GM19467 (cell line): Measurements from ENCODE around the gene INPP5E.
"Not testable (repeated sequence)": the region's sequence is repeated elsewhere in the genome, so short reads cannot be mapped to it uniquely, and the experiment has no call there.

Experiments used
- ATAC-seq: cut with Tn5 transposase; IDR thresholded peaks from one replicate; pipeline ENCODE4 v1.9.1; 2021; ENCODE audit warnings: mild to moderate bottlenecking, moderate library complexity; ENCODE audit not compliant: unreplicated experiment

INPP5E gene

DNA sequence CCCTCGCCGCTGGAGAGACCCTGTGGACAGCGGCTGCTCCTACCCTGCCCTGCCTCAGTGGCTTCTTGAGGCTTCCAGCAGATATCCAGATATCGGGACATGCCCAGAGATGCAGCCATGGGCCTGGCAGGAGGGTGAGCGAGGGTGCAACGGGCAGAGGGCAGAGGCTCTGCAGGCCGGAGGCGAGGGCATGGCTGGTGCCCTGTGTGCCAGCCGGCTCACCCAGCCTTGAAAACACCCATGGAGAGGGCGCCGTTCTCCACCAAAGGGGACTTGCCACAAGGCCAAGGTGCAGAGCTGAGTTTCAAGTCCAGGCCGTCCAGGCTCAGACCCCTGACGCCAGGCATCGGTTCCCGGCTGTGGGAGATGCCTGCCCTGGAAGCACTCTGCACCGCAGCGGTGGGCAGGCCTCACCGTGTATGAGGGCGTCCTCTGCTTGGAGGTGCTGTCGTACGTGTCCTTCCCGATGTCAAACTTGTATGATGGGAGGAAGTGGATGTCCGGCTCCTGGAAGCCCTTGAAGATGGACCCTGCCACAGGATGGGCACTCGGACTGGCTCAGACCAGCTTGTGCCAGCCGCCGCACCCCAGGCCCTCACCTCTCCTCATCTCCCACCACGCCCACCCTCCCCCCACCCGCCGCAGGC is 8.9 kb downstream of the INPP5E start:
- no peak for ATAC-seq

DNA sequence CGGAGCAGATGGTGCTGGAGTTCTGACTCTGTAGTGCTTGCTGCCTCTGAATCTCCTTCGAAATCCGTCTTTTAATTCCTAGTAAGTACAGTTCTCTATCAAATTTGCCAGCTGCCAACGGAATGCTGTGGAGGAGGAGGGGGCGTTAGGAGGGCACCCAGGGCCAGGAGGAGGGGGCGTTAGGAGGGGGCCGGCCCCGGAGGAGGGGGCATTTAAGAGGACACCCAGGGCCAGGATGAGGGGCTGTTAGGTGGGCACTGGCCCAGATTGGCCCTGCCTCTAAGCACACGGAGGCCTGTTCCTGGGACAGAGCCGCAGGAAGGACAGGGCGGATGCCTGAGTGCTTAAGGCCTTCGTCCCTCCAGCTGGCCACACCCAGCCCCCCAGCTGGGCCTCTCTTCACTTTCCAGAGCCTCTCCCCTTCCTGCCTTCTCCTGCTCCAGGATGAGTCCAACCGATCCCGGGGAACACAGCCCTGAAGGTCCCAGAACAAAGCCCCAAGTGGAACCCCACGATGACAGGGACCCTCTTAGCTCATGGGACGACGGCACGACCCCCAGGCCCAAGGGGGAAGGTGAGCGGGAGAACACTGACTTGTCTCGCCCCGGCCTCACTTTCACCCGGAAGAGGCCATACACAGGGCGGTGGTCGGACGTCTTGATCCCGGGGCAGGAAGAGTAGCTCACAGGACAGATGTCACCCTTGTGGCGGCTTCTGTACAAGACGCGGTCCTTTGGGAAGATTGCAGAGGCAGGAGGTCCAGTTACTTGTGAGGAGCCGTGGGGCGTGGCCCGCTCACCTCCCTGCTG is 9.8 kb downstream of the INPP5E start:
- no peak for ATAC-seq

DNA sequence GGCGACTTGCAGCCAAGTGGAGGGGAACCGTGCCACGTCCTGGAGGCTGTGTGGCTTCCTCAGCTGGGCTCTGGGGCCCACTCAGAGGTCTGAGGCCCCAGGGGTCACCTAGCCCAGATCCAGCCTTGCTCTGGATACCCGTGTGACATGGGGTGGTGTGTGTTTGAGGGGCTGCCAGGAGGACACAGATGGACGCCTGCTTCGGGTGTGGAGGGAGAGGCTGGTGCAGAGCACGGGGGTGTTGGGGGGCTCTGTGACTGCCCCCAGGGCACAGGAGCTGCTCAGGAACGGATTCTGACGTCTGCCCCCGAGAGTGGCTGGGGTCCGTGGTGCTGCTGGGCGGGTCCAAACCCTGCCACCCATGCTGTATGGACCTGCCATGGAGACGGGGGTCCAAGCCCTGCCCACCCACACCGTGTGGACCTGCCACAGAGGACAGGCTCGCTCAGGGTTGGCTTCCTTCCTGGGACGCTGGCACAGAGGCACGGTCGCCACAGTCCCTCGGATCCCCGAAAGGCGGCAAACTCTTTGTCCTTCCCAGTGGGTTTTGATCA is 10.5 kb downstream of the INPP5E start:
- ATAC-seq = no peak

DNA sequence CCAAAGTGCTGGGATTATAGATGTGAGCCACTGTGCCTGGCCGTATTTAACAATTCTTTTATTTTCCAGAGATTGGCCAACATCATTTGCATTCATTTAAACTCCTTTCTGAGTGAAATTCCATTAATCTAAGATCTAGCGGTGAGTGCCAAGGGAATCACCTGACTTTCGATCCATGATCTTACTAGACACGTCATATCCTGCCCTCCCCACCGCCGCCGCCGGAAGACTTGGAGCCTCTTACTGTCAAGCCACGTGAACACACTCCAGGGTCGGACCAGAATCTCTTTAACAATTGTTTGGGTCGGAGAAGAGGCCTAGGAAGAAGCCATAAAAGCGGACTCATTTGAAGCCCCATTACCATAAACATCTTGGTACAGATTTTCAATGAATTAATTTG is 12.9 kb downstream of the INPP5E start:
- ATAC-seq = no peak

DNA sequence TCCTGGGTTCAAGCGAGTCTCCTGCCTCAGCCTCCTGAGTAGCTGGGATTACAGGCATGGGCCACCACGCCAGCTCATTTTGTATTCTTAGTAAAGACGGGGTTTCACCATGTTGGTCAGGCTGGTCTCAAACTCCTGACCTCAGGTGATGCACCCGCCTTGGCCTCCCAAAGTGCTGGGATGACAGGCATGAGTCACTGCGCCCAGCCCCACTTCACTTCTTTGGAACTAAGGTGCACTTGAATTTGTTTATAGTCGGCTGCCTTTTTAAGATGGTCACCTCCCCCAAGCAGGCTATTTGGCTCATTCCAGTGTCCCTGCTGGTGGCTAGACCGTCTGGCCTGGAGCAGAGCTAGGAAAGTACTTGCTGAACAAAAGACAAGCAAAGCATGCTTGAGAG is 14.3 kb downstream of the INPP5E start:
- not testable (repeated sequence) for ATAC-seq

DNA sequence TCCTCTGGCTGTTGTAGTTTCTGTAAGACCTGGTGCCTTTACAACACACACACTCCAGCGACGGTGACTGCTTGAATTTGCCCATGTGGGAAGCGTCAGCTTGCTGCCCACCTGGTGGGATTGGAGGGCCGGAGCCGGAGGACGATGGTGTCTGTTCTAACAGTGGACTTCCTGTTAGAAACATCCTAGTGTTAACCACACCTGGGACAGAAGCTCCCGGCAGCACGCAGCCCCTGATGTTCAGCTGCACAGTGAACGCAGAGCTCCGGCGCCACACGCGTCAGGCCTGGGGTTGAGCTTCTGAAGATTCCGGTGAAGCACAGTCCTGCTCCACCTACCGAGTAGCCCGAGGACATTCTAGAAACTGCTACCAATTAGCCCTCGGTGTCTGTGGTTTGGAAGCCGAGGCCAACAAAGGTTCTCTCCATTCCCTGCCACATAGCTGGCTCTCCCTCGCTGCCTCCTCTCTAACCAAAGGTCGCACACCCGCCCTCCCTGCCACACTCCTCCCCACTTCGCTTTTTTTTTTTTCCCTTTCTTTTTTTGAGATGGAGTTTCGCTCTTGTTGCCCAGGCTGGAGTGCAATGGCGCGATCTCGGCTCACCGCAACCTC is 14.8 kb downstream of the INPP5E start:
- ATAC-seq = no peak

DNA sequence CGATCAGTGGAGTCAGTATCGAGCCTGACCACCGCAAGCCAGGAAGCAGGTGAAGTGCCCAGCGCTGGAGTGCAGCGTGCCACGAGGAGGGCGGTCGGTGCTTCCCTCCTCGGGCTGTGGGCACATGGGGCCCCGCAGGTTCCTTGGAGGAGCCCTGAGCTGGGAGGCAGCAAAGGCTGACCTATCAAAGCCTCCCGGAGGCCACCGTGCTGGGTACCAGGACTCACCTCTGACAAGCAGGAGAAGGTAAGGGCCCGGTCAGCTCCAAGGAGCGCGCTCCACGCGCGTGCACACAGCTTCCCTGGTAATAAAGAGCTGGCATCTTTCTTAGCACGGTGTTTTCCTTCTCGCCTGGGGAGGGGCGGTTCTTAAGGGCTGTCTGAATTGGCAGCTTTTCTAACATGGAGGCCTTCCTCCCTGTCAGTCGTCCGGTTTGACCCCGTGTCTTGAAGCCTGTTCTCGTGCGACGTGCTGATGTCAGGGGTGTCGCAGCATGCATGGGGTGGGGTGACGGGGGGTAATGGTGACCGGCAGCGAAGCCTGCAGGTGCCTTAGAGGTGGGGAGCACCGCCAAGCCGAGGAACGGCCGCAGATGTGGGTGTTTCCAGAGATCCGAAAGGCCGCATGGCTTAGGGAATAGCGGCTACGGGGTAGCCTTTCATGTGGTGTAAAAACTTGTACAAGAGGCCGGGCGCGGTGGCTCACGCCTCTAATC is 16.1 kb downstream of the INPP5E start:
- ATAC-seq = no peak

DNA sequence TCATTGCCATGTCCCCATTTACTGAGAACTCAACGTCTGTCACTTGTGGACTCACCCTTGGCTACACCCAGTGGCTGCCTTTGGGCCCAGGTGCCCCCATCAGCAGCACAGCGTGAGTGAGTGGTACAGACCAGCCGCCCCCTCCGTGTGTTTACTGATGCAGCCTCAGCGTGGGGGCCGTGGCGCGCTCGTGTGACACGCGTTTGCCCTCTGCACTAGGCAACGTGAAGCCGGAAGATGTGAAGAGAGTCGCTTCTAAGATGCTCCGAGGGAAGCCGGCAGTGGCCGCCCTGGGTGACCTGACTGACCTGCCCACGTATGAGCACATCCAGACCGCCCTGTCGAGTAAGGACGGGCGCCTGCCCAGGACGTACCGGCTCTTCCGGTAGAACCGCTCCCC is 16.8 kb downstream of the INPP5E start:
- no peak for ATAC-seq

DNA sequence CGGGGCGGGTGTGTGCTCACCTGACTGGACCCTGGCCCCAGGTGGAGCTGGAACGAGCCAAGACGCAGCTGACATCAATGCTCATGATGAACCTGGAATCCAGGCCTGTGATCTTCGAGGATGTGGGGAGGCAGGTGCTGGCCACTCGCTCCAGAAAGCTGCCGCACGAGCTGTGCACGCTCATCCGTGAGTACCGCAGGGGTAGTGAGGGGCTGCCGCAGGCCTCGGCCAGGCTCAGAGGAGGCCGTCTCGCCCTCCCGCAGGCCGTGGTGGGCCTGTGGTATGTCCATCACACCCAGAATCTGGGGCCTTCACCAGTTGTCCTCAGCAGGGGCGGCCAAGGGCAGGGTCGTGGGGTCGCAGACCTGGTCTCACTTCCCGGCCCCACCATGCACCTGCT is 17.9 kb downstream of the INPP5E start:
- no peak for ATAC-seq

DNA sequence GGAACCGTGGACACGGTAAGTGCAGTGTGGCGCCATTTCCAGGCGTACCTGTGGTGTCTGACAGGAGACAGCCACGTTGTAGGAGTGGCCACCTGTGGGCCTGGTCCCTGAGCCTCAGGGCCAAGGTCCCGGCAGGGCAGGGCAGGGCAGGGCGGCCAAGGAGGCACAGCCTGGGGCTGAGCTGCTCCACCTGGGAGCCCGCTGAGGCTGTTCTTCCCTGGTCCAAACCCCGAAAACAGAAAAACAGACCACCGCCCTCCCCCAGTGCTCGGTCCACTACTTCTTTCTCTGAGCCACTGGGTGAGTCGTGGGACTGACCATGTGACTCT is 20.6 kb downstream of the INPP5E start:
- no peak for ATAC-seq

DNA sequence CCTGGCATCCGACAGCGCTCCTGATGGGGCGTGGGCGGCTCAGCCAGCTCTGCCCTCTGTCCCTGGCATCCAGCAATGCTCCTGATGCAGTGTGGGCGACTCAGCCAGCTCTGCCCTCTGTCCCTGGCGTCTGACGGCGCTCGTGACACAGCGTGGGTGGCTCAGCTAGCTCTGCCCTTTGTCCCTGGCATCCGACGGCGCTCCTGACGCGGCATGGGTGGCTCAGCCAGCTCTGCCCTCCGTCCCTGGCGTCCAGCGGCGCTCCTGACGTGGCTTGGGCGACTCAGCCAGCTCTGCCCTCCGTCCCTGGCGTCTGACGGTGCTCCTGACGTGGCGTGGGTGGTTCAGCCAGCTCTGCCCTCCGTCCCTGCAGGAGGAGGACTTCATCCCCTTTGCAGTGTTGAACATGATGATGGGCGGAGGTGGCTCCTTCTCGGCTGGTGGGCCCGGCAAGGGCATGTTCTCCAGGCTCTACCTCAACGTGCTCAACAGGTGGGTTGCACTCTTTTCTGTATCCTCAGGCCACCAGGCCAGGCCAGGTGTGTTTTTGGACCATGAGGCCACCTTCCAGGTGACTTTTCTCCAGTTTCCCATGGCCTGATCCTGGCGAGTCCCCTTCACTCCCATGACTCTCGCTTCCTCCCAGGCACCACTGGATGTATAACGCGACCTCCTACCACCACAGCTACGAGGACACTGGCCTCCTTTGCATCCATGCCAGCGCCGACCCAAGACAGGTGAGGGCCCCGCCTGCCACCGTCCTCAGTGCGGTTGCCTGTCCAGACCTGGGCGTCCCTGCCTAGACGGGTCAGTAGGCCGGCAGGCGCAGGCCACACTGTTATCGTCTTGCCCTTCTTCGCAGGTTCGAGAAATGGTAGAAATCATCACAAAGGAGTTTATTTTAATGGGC is 21.2 kb downstream of the INPP5E start:
- no peak for ATAC-seq

DNA sequence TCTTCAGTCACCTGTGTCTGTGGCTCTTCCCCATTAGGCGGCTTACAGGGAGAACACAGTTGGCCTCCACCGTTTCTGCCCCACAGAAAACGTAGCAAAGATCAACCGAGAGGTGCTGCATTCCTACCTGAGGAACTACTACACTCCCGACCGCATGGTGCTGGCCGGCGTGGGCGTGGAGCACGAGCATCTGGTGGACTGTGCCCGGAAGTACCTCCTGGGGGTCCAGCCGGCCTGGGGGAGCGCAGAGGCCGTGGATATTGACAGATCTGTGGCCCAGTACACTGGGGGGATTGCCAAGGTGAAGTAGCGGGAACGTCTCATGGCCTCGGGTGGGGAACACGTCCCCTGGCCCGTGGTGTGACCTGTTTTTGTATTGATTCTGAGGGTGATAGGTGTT is 22.7 kb downstream of the INPP5E start:
- ATAC-seq = no peak

DNA sequence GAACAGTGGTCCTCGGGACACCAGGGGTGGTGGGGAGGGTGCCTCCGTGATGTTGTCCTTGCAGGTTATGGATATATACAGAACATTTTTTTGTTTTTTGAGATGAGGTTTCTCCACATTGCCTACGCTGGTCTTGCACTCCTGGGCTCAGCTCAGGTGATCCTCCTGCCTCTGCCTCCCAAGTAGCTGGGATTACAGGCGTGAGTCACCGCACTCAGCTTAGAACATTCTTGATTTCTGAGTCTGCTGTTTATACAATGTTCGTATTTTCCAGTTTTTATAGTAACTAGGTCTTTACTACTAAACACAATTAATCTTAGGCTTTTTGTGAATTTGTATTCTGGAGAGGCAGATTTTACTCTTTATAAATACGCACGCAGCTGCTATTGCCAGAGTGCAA is 23.2 kb downstream of the INPP5E start:
- ATAC-seq = no peak

DNA sequence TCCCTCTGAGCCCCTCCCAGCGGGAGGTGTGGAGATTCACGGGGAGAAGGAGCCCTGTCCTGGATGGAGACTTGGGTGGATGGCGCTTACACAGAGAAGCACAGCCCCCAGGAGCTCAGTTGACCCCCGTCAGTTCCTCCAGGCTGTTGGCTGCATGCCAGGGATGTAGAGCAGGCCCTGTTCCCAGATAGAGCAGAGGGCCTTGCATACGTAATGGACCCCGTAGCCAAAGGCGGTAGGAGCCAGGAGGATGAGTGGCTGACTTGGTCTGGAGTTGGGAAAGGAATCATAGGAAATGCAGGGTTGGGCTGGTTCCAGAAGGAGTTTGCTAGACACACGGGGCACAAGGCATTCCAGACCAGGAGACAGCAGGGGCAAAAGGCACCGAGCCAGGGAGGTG is 26.7 kb downstream of the INPP5E start:
- no peak for ATAC-seq

DNA sequence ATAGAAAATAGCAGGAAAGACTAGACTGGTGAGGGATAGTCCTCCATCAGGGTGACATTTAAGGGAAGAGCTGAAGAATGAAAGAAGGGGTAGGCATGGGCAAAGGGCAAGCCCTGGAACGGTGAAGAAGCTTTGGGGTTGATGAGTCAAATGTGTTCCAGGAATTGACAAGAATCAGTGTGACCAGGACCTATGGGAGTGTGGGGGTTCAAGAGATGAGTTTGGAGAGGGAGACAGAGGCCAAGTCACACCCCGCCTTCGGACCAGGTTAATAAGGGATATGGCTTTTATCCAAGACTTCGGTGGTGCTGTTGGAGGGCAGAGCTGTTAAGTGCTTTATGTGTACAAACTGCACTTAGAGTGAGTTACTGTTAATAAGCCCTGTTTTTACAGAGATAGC is 28.3 kb downstream of the INPP5E start:
- no peak for ATAC-seq

DNA sequence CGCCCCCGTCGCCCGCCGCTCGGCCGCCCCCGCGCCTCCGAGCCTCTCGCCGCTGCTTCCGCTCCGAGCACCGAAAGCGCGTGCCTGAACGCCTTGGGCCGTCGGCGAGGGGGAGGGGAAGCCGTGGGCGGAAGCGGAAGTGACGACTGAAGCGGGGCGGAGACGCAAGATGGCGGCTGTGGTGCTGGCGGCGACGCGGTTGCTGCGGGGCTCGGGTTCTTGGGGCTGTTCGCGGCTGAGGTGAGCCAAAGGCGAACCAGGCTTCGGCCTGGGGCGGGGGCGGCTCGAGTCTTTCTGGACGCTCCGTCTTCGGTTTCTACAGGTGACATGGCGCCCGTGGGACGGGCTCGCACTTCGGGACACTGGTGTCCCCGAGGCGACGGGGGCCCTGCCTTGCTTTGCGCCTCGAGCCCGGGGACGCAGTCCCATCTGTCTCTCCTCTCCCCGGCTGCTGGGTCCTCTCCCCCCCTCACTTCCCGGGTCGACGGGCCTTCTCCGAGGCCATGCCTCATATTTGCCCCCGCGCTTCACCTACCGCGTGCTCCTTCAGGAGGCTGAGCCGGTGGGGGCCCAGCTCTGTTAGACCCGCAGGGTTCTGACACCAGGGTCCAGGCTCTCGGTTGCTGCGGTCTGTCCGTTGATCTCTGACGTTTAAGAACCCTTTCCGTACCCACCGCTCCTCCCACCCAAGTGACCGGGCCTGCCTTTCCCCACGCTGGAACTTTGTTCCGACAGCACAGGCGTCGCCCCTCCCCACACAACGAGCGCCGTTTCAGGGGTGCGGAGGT is 29.0 kb downstream of the INPP5E start, which contains the start of the genes ENTR1 and PMPCA:
Gene ENTR1, minus strand, starts transcription at position 115 of the 788 bp plus-strand sequence. CDS start 217 bp downstream, outside the sequence.
Gene PMPCA, plus strand, starts transcription at position 159 of the 788 bp plus-strand sequence. Its CDS starts 11 bp downstream, at position 170.
- ATAC-seq = peak; percentile 63

DNA sequence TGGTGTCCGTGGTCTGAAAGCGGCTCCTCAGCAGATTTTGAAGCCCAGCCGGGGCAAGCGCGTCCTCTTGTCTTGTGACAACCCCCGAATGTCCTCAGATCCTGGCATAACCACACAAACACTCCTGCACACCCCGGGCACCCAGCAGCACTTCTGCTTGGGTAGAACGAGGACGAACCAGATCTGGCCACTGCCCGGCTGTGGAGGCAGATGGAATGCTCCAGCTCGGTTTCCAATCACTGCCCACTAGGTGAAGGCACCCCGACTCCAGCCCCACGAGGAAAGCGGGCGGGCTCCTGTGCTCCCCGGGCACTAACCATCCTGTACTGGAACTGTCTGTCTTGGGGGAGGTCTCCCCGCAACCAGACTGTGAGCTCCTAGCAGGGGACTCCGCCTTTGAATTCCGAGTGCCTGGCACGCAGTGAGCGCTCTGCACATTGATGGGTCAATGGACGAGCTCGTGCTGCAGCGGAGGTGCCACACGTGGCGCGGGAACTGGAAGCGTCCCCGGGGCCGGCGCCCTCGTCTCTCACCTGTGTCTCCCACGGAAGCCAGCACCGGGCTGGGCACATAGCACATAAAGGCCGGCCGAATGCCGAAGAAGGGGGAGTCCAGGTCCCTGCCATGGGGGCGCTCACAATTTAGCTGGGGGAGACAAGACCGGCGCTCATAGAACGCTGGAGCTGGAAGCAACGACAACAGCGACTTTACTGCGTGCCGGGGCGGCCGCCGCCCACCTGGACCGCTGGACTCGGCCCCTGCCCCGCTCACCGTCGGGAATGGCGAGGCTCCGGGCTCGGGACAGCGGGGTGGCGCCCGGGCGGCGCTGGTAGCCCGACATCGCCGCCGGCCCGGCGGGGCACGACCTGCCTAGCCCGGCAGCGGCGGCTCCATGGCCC is 29.8 kb downstream of the INPP5E start:
- ATAC-seq = peak; percentile 22

DNA sequence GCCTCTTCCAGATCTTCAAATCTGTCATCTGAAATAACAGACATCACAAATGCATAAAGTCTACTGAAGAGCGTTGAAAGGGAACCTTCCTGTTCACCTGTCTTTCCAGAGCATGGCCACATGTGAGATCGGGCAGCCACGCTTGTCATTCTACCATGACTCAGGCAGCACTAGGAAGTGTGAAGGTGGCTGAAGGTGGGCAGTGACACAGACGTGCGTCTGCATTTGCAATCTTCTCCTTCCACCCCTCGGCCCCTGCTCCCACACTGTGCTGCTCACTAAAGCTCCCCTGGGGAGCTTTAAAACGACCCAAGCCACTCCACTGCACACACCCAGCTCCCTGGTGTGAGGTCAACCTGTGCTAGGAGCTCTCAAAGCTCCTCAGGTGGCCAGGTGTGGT is 31.7 kb downstream of the INPP5E start:
- ATAC-seq = no peak
